Stimulated activated CD8-positive, alpha-beta memory T cell treated with anti-CD3 and anti-CD28 coated beads, Interleukin-12 subunit alpha, Interleukin-12 subunit beta, amount 100 ng/mL, for 4 hours (primary cell): ENCODE data around the gene TMC1.
"Not testable (repeated sequence)": the region's sequence is repeated elsewhere in the genome, so short reads cannot be mapped to it uniquely, and the experiment has no call there.

Experiments
- DNase-seq: peaks from one replicate; pipeline ENCODE4 v3.0.0-alpha.2; 2020; ENCODE audit warnings: low read depth

TMC1 gene

DNA sequence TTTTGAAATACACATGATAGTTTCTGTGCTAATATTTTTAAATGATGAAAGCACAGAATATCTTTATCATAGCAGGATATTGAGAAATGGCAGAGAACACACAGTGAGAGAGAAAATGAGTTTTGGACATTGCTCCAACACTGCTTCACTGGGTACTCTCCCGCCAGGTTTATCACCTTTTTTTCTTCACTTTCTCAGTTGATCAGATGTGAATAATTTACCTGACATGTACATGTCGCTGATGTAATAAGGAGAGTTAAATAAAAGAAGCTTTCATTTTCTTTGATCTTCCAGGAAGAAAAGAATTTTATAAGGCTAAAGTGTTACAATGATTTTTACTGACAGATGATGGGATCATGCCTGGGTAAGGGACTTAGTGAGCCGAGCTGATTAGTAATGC, 297.0 kb downstream of the TMC1 start:
- DNase-seq, result no peak

DNA sequence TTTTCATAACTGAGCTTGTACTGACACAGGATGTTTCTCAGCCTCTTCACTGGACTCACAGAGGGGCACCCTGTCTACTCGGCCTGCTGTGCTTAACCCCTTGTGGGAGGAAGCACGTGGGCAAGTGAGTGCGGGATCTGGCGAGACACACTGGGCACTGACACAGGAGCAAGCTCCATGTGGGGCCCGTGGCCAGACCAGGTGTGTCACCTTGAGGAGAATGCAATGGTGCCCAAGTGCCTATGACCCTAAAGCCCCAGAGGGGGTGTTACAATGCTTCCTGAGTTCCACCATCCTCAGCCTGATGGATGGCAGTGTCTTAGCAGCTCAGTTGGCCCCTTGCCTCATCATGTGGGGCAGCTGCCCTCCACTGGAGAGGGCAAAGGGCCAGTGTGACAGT, 302.6 kb downstream of the TMC1 start:
- no peak for DNase-seq

DNA sequence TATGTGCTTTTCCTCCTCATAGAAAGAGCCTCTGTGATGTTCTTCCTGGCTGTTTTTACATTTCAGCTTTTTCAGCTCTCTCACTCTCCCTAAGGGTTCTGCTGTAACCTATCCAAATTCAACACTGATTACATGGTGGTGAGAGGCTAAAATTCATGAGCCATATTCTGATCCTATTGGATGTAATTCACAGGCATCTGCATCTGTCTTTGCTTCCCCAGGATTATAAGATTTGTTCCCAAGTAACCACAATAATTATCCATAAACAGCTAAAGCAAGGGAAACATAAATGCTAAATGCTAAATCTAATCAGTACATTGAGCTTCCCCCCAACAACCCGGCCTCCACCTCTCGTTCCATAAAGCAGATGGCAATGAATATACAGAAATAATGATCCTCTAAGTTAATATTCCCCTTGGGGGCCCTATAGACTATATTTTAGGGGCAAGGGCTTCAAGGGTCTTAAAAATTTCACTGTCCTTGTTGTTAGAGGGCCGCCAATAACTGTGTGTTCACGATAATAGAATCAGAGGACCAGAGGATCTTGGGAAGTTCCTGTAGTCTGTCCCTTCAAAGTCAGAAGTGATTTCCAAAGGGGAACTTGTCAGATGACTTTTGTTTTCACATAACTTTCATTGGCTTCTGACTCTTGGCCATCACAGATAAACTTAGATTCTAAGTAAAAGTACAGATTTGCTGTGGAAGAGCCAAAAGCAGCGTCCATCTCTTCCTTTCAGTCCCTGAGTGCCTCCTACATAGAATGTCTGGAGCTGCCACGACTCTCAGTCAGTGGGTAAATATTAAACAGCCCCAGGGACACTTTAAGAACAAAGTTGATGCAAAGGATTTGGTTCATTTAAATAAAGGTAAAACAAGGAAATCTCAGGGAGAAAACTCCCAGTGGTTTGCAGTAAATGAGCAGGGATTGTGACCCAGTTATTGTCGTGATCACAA, 305.9 kb downstream of the TMC1 start:
- DNase-seq, result no peak

DNA sequence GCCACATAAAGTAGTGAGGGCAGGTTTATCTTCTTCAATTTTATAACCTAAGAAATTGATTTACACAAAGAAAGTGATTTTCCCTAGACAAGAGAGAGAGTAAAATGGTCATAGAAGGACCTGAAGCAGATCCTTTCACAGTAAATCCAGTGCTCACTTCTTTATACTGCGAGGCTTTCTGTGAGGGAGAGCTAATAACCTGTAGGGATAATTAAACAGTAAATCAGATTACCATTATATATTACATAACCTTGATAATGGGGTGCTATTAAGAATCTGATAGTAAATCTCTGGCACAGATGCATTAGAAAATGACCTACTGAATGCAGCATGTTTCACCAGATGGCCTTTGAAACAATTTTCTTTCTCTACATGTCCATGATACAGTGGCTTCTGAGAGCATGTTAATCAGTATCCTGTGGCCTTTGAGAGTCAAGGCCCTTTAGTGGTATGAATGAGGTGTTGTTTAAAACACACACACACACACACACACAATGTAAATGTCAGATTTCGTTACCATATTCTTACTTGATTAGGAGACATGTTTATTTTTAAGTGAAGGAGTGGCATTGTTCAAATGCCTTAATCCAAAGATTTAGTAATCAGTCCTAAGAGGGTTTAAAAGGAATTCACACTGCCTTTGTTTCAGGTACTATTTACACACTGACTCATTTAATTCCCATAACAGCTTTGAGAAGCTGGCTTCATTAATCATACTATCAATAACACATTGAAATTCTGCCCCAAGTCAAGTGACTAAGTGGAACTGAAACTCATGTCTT, 306.7 kb downstream of the TMC1 start:
- DNase-seq, result no peak

- no peak for DNase-seq
Measured at GRCh38 chr9:72834994-72835393, 313.6 kb downstream of the TMC1 start.

DNA sequence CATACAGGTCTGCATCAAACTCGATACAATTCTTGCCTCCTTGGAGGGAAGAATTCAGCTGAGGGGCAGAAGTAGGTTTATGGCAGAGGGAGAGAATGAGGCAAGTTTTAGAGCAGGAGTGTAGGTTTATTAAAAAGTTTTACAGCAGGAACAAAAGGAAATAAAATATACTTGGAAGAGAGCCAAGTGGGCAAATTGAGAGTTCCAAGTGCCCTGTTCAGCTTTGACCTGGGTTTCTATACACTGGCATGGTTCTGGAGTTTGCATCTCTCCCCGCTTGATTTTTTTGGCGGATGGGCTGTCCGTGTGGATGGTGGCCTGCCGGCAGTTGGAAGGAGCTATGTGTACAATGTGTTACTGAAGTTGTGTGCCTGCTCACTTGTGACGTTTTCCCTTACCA, 315.4 kb downstream of the TMC1 start:
- DNase-seq, result no peak

- no peak for DNase-seq
Measured at GRCh38 chr9:72839085-72839484, 317.7 kb downstream of the TMC1 start.

GRCh38 chr9:72843520-72844439, 322.4 kb downstream of the TMC1 start:
- no peak for DNase-seq

GRCh38 chr9:72844440-72844768, 323.0 kb downstream of the TMC1 start:
- no peak for DNase-seq

DNA sequence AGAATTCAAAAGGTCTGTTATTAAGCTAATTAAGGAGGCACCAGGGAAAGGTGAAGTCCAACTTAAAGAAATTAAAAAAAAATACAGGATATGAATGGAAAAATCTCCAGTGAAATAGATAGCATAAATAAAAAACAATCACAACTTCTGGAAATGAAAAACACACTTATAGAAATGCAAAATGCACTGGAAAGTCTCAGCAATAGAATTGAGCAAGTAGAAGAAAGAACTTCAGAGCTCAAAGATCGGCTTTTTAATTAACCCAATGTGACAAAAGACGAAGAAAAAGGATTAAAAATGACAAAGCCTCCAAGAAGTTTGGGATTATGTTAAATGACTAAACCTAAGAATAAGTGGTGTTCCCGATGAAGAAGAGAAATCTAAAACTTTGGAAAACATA, 323.6 kb downstream of the TMC1 start:
- DNase-seq, result not testable (repeated sequence)

DNA sequence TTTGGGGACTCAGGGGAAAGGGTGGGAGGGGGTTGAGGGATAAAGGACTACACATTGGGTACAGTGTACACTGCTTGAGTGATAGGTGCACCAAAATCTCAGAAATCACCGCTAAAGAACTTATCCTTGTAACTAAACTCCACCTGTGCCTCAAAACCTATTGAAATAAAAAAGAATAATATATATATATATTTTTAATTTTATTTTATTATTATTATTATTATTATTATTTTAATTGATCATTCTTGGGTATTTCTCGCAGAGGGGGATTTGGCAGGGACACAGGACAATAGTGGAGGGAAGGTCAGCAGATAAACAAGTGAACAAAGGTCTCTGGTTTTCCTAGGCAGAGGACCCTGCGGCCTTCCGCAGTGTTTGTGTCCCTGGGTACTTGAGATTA, 328.8 kb downstream of the TMC1 start:
- DNase-seq, result not testable (repeated sequence)

DNA sequence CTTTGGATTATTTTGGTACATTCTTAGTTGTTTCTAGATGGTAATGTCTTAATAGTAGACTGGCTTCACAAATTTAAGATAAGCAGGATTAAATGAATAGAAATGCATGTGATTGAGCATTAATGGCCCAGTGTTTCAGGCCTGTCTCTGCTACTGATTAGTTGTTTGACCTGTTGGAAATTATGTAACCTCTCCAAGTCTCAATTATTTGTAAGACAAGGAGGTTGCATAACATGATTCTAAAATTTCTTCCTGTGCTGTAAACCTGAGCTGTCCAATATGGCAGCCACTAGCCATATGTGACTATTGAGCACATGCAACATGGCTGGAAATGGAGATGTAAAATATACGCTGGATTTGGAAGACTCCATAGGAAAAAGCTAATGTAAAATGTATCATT, 333.9 kb downstream of the TMC1 start:
- DNase-seq, result no peak

DNA sequence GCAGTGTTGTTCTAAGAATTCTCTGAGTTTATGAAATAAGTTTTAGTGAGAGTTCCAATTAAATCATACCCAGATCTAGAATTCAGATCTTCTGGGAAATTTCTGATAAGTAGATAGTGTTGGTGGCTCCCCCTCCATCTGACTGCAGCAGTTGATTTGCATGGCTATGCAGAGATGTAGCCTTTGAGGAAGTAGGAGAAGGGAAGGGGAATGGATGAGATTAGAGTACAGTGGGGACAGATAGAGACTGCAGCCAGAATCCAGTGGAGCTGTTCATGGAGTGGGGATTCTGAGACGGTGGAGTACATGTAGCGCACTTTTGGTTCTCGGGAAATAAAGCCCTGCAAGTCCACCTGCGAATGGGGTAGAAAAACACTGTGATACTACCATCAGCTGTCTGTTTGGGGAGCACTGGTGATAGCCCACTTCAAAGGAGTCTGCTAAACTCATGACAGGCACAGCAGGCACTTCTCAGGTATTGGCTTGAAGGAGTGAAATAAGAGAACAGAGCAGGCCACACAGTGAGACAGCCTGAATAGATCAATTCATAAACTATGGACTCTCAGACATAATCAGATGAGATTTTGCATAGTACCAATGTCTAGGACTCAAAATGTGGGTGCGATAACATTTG, 334.6 kb downstream of the TMC1 start:
- no peak for DNase-seq

DNA sequence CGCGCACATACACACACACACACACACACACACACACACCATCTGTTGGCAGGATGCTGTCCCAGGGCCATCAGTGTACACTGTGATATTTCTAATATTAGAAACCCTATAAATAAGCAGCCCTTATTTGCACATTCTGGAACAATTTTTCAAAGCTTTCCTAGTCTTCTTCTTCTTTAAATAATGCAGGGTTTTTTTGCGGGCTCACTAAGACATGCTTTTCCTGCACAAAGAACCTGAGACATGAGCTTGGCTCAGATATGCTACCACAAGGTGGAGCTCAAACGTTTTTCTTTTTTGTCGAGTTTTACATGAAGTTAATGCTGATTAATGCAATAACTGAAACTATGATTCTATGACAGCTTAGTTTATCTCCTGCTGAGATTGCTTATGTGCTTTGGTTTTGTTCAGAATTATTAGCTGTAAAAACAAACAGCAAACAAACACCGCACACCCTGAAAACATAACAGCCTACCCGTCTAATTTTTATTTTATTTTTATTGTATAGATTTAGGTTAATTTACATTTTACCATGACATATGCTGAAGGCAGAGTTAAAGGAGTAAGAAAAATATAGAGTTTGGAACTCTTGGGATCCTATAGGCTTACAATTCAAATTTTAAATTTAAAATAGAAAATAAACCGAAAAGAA, 335.7 kb downstream of the TMC1 start:
- DNase-seq, result no peak

DNA sequence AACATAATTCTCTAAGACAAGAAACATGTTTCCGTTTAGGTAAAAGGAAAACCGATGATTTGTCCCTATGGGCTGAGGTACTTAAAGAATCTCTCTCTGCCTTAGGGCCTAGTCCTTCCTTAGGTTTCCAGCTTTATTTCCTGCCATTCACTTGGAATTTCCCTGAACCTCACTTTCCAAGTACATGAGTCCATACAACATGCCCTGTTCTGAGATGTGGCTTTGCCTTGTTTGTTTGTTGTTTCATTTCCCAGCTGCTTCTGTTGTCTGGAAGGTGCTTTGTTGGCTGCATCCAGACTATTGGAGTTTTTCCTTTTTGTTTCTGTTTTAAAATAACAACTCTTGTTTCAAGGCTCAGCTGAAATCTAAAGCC, 336.2 kb downstream of the TMC1 start:
- DNase-seq, result no peak

DNA sequence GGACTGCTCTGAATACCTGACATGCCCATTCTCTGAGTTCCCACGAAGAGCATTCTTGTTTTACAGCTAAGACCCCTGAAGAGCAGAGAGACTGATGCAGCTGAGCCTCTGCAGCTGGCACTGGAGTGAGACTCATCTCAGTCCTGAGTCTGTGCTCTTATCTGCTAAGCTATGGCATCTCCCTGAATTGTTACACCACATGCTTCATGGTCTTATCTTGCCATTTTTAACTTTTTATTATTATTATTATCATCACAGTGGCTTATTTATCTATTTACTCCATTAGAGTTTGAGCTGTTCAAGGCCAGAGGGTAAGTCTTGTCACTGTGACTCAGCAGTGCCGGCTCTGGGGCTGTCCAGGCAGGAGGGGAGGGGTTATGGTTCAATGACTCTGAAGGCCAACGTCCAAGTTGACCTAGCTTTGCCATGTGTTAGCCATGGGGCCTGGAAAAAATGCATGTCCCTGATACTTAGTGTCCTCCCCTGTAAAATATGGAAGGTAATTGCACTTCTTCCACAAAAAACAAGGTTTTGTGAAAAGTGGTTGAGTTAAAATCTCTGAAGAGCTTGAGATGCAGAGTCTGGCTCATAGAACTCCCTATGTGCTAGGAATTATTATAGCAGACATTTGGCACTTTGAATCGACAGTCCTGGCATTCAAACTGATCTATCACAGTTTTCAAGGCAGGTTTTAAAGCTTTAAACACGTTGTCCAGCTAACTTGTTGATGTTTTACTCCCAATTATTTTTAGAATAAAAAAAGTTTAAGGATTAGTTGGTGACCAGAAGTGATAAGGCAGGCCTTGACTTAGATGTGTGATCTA, 336.9 kb downstream of the TMC1 start:
- DNase-seq, result no peak

GRCh38 chr9:72862788-72863187, 341.4 kb downstream of the TMC1 start:
- DNase-seq, result not testable (repeated sequence)

GRCh38 chr9:72863456-72864094, 342.2 kb downstream of the TMC1 start:
- no peak for DNase-seq

GRCh38 chr9:72864327-72864726, 342.9 kb downstream of the TMC1 start:
- DNase-seq, result no peak

GRCh38 chr9:72871685-72872084, 350.3 kb downstream of the TMC1 start:
- no peak for DNase-seq
